PC-3 (cell line): ENCODE data around the gene PPT2.

Source experiments
- CTCF ChIP-seq: fragments of 300-600 bp; sonication (generic); conservative IDR thresholded peaks from 2 replicates; pipeline ENCODE4 v1.5.1; 2017; ENCODE audit warnings: antibody characterized with exemption, low read depth, mild to moderate bottlenecking, low read length
- EZH2 ChIP-seq: fragments of 300-600 bp; sonication (generic); IDR thresholded peaks from one replicate; pipeline ENCODE4 v1.6.1; 2017; ENCODE audit warnings: antibody characterized with exemption, mild to moderate bottlenecking, low read length; ENCODE audit not compliant: unreplicated experiment
- EZH2phosphoT487 ChIP-seq: fragments of 300-600 bp; sonication (generic); IDR thresholded peaks from 2 replicates; pipeline ENCODE4 v1.6.1; 2018; ENCODE audit warnings: mild to moderate bottlenecking, antibody characterized with exemption, low read length, borderline replicate concordance

GRCh38 chr6:32158052-32158451 lies 4.1 kb downstream of the PPT2 start:
- TF ChIP-seq EZH2phosphoT487: no peak
- no peak for TF ChIP-seq CTCF
- no peak for TF ChIP-seq EZH2
